Neuronal stem cell (in vitro differentiated cells): ENCODE data around the gene KLLN.
"Not testable (repeated sequence)": the region's sequence is repeated elsewhere in the genome, so short reads cannot be mapped to it uniquely, and the experiment has no call there.

Experiments
- DNase-seq: peaks from one replicate; pipeline ENCODE4 v3.0.0-alpha.2; 2013; ENCODE audit warnings: low spot score
- H2AFZ ChIP-seq: one replicate; pipeline ENCODE4 v1.6.1; 2013; ENCODE audit warnings: mild to moderate bottlenecking, low read length, inconsistent platforms
- H2AK5ac ChIP-seq: 2 replicates; pipeline ENCODE4 v1.6.1; 2013; ENCODE audit warnings: low read depth, mild to moderate bottlenecking, inconsistent platforms, low read length, moderate library complexity, mixed read lengths
- H2BK120ac ChIP-seq: 2 replicates; pipeline ENCODE4 v1.6.1; 2013; ENCODE audit warnings: low read depth, mild to moderate bottlenecking, inconsistent platforms, low read length, moderate library complexity, mixed read lengths
- H2BK12ac ChIP-seq: one replicate; pipeline ENCODE4 v1.6.1; 2013; ENCODE audit warnings: low read length, inconsistent platforms
- H2BK15ac ChIP-seq: 2 replicates; pipeline ENCODE4 v1.6.1; 2013; ENCODE audit warnings: mild to moderate bottlenecking, low read length, inconsistent platforms, mixed read lengths
- H2BK5ac ChIP-seq: one replicate; pipeline ENCODE4 v1.6.1; 2013; ENCODE audit warnings: inconsistent platforms, mild to moderate bottlenecking, low read length, moderate library complexity
- H3K14ac ChIP-seq: one replicate; pipeline ENCODE4 v1.6.1; 2013; ENCODE audit warnings: low read length, inconsistent platforms
- H3K18ac ChIP-seq: 2 replicates; pipeline ENCODE4 v1.6.1; 2013; ENCODE audit warnings: low read length, inconsistent platforms
- H3K23ac ChIP-seq: 2 replicates; pipeline ENCODE4 v1.6.1; 2013; ENCODE audit warnings: low read depth, mild to moderate bottlenecking, mixed read lengths, low read length, inconsistent platforms; ENCODE audit not compliant: poor library complexity
- H3K27ac ChIP-seq: replicated peaks from 3 replicates; pipeline ENCODE4 v1.5.1; 2013; ENCODE audit warnings: low read length, inconsistent platforms
- H3K27me3 ChIP-seq, 3 experiments: 2 replicates each; pipeline ENCODE4 v1.6.1; 2013; ENCODE audit warnings: low read length in 3 of 3, mild to moderate bottlenecking in 2 of 3, inconsistent platforms in 1 of 3, low read depth in 1 of 3, mixed read lengths in 1 of 3, moderate library complexity in 1 of 3; ENCODE audit not compliant: control insufficient read depth in 3 of 3, insufficient read depth in 3 of 3
- H3K36me3 ChIP-seq, 2 donors: replicated peaks in 1 of 2; 2 replicates each; pipeline ENCODE4 v1.6.1; 2013; ENCODE audit warnings: low read length in 2 of 2; ENCODE audit not compliant: control insufficient read depth in 2 of 2, insufficient read depth in 2 of 2
- H3K4ac ChIP-seq: 2 replicates; pipeline ENCODE4 v1.6.1; 2013; ENCODE audit warnings: inconsistent platforms, mild to moderate bottlenecking, low read length, moderate library complexity
- H3K4me1 ChIP-seq, 2 donors: 1 replicate in 1 of 2; 2 replicates in 1 of 2; pipeline ENCODE4 v1.6.1; 2013; ENCODE audit warnings: low read length in 2 of 2, low read depth in 1 of 2; ENCODE audit not compliant: control insufficient read depth in 2 of 2, insufficient read depth in 1 of 2
- H3K4me2 ChIP-seq: one replicate; pipeline ENCODE4 v1.6.1; 2013; ENCODE audit warnings: mild to moderate bottlenecking, low read length, inconsistent platforms; ENCODE audit not compliant: insufficient read depth, poor library complexity, severe bottlenecking
- H3K4me3 ChIP-seq, 2 donors: 2 replicates each; pipeline ENCODE4 v1.5.1; 2013; ENCODE audit warnings: low read length in 2 of 2, mild to moderate bottlenecking in 2 of 2, inconsistent platforms in 1 of 2, moderate library complexity in 1 of 2
- H3K79me1 ChIP-seq: one replicate; pipeline ENCODE4 v1.6.1; 2013; ENCODE audit warnings: low read depth, mild to moderate bottlenecking, inconsistent platforms, low read length, moderate library complexity
- H3K9ac ChIP-seq: one replicate; pipeline ENCODE4 v1.6.1; 2013; ENCODE audit warnings: mild to moderate bottlenecking, low read depth, low read length, inconsistent platforms; ENCODE audit not compliant: poor library complexity
- H3K9me3 ChIP-seq, 2 donors: replicated peaks in 1 of 2; 2 replicates each; pipeline versions ENCODE3 to v1.6.1; 2013; ENCODE audit warnings: low read length in 2 of 2, mild to moderate bottlenecking in 2 of 2, inconsistent platforms in 1 of 2, low read depth in 1 of 2, mixed read lengths in 1 of 2, moderate library complexity in 1 of 2; ENCODE audit not compliant: control insufficient read depth in 2 of 2, insufficient read depth in 1 of 2
- H4K8ac ChIP-seq: one replicate; pipeline ENCODE4 v1.6.1; 2013; ENCODE audit warnings: low read depth, mild to moderate bottlenecking, inconsistent platforms, low read length, moderate library complexity
- H4K91ac ChIP-seq: one replicate; pipeline ENCODE4 v1.6.1; 2013; ENCODE audit warnings: low read length, low read depth, mild to moderate bottlenecking, inconsistent platforms; ENCODE audit not compliant: poor library complexity
- WGBS, 2 donors: extraction: QIAGEN DNeasy Blood & Tissue Kit; methylation state at CpG; one replicate each; pipeline ENCODE4 v1.1.7; 2013; ENCODE audit warnings: missing lambda C conversion rate in 2 of 2, mixed read lengths in 1 of 2; ENCODE audit not compliant: insufficient read length in 2 of 2, insufficient replicate concordance in 1 of 2; ENCODE audit errors: extremely low coverage in 2 of 2; 5-methylcytosine and 5-hydroxymethylcytosine counted together

The KLLN gene

DNA sequence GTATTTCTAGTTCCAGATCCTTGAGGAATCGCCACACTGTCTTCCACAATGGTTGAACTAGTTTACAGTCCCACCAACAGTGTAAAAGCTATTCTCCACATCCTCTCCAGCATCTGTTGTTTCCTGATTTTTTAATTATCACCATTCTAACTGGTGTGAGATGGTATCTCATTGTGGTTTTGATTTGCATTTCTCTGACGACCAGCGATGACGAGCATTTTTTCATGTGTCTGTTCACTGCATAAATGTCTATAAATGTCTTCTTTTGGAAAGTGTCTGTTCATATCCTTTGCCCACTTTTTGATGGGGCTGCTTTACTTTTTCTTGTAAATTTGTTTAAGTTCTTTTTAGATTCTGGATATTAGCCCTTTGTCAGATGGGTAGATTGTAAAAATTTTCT, 7.7 kb downstream of the KLLN start:
- H3K4me3 ChIP-seq, H3K4me2 ChIP-seq, H3K23ac ChIP-seq, H3K27me3 ChIP-seq, H4K91ac ChIP-seq, H2AK5ac ChIP-seq, H2BK15ac ChIP-seq, H3K9me3 ChIP-seq, H2AFZ ChIP-seq, DNase-seq, H3K9ac ChIP-seq, H2BK120ac ChIP-seq, H3K18ac ChIP-seq, H4K8ac ChIP-seq, H3K79me1 ChIP-seq, H3K36me3 ChIP-seq, H3K14ac ChIP-seq, H2BK5ac ChIP-seq, H3K4me1 ChIP-seq, H2BK12ac ChIP-seq, H3K4ac ChIP-seq, H3K27ac ChIP-seq: not testable (repeated sequence)
- no CpG with 5 or more reads among the region's 4 CpGs for WGBS, 2 donors

DNA sequence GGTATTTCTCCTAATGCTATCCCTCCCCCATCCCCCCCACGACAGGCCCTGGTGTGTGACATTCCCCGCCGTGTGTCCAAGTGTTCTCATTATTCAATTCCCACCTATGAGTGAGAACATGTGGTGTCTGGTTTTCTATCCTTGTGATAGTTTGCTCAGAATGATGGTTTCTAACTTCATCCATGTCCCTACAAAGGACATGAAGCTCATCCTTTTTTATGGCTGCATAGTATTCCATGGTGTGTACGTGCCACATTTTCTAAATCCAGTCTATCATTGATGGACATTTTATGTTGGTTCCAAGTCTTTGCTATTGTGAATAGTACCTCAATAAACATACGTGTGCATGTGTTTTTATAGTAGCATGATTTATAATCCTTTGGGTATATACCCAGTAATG, 8.1 kb downstream of the KLLN start:
- H3K79me1 ChIP-seq, H3K36me3 ChIP-seq, H3K4me3 ChIP-seq, DNase-seq, H3K4me2 ChIP-seq, H2BK15ac ChIP-seq, H3K27me3 ChIP-seq, H4K91ac ChIP-seq, H2BK12ac ChIP-seq, H2BK120ac ChIP-seq, H3K23ac ChIP-seq, H2AK5ac ChIP-seq, H2AFZ ChIP-seq, H4K8ac ChIP-seq, H2BK5ac ChIP-seq, H3K9ac ChIP-seq, H3K27ac ChIP-seq, H3K9me3 ChIP-seq, H3K4me1 ChIP-seq, H3K4ac ChIP-seq, H3K14ac ChIP-seq, H3K18ac ChIP-seq: not testable (repeated sequence)
- no CpG with 5 or more reads among the region's 5 CpGs for WGBS, 2 donors

GRCh38 chr10:87852089-87852488, 11.2 kb downstream of the KLLN start:
- no peak overlapping the region for H4K8ac ChIP-seq
- H3K14ac ChIP-seq = no peak overlapping the region
- H2BK15ac ChIP-seq = no peak overlapping the region
- H3K36me3 ChIP-seq = no peaks in the 10 kb centered on the region
- DNase-seq = no peak
- H3K4me3 ChIP-seq = no peak overlapping the region
- H3K4me2 ChIP-seq = no peak overlapping the region
- H3K4me1 ChIP-seq = peaks cover 0 to 3% of the 10 kb centered on the region in 2 donors
- no peak overlapping the region for H2BK5ac ChIP-seq
- H3K23ac ChIP-seq = no peak overlapping the region
- H3K18ac ChIP-seq = no peak overlapping the region
- H3K27ac ChIP-seq = no peak overlapping the region
- no peak overlapping the region for H2AFZ ChIP-seq
- H3K9ac ChIP-seq = no peak overlapping the region
- H3K79me1 ChIP-seq = no peaks in the 10 kb centered on the region
- no peak overlapping the region for H4K91ac ChIP-seq
- no peak overlapping the region for H2AK5ac ChIP-seq
- H2BK12ac ChIP-seq = no peak overlapping the region
- no peak overlapping the region for H2BK120ac ChIP-seq
- H3K9me3 ChIP-seq = no peaks in the 10 kb centered on the region
- WGBS, 2 donors = no CpG with 5 or more reads among the region's 1 CpG
- no peaks in the 10 kb centered on the region for H3K27me3 ChIP-seq
- H3K4ac ChIP-seq = no peak overlapping the region

GRCh38 chr10:87850742-87851205, 12.6 kb downstream of the KLLN start:
- no peaks in the 10 kb centered on the region for H3K9me3 ChIP-seq
- H2BK5ac ChIP-seq = no peak overlapping the region
- no peak overlapping the region for H3K14ac ChIP-seq
- peak; percentile 41 for DNase-seq
- no peak overlapping the region for H2BK12ac ChIP-seq
- no peak overlapping the region for H2AK5ac ChIP-seq
- no peak overlapping the region for H3K18ac ChIP-seq
- no peak overlapping the region for H2BK120ac ChIP-seq
- H3K4me3 ChIP-seq = no peak overlapping the region
- H3K4ac ChIP-seq = no peak overlapping the region
- H2AFZ ChIP-seq = peak overlapping the region; percentile 73
- H3K79me1 ChIP-seq = no peaks in the 10 kb centered on the region
- no peak overlapping the region for H3K27ac ChIP-seq
- H2BK15ac ChIP-seq = no peak overlapping the region
- no peak overlapping the region for H3K9ac ChIP-seq
- H4K8ac ChIP-seq = no peak overlapping the region
- H3K4me2 ChIP-seq = no peak overlapping the region
- H3K36me3 ChIP-seq = no peaks in the 10 kb centered on the region
- no CpG with 5 or more reads among the region's 5 CpGs for WGBS, 2 donors
- no peak overlapping the region for H3K23ac ChIP-seq
- no peak overlapping the region for H4K91ac ChIP-seq
- H3K4me1 ChIP-seq = peaks cover 3 to 4% of the 10 kb centered on the region in 2 donors
- no peaks in the 10 kb centered on the region for H3K27me3 ChIP-seq
